COR-L47 (cell line): Measurements from ENCODE around the gene URB1.

Experiments
- DNase-seq: peaks from one replicate; lab custom pipeline; 2025; lab: John Stamatoyannopoulos, UW

URB1 gene

DNA sequence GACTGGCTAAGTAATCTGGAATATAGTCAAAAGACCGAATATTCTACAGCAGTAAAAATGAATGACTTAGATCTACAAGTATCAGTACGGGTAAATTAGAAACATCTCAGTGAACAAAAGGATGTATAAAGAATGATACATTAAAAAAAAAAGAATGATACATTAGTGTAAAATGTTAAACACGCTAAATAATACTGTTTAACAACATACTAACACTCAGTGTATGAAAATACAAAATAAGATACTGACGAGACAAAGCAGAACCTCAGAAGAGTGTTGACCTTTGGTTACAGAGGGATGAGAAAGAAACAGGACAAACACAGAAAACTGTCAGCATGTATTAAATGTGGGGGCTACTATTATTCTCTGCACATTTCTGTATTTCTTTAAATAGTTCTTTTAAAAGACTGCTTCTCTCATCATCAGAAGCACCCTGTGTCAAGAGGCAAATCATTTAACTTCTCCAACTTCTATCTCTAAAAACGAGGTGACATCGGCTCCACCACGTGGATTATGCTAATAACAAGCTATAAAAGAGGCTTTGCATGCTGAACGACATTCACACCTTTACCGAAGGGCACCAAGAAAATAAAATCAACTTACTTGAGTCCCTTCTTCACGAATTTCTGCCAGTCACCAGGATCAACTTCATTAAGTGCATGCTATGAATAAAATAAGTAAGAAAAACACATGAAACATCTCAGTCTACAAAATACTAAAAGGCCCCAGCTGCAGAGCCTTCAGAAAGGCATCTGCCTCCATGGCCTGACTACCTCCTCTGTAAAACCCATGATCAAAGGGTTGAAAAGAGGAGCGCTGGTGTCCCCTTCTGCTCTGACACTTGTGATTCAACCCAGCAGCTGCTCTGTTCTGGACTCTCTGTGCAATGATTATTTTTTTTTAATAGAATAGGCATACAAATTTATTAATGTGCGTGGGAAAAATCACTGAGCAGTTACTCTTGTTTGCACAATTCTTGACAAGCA is 51.7 kb downstream of the URB1 start:
- DNase-seq, result no peak

DNA sequence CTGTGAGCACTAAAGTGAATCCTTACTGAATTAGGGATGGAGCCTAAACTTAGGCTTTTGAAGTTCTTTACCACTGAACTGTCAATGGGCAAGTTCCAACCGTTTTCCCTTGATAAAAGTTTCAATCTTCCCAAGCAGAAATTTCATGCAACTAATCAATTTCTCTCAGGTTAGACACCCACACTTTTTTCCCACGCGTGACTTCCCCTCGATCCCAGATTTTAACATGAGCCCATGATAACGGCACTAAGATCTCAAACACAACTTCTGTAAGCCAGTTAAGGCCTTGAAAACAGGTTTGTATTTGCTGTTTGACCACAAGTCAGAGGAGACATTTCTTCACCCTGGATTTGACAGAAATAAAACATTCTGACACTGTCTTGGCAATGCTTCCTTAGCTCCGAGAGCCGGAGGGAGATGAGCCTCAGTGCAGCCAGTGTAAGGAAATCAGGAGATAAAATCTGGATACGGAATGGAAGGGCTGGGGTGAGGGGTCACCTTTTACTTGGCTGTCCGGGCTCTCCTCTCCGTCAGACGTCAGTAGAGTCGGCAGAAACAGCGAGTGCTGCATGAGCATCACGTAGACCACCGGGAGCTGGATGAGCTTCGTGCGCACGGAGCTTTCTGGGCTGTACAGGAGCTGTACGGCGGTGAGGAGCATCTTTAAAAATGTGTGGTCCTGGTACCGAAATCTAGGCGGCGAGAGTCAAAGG is 54.4 kb downstream of the URB1 start:
- no peak for DNase-seq

DNA sequence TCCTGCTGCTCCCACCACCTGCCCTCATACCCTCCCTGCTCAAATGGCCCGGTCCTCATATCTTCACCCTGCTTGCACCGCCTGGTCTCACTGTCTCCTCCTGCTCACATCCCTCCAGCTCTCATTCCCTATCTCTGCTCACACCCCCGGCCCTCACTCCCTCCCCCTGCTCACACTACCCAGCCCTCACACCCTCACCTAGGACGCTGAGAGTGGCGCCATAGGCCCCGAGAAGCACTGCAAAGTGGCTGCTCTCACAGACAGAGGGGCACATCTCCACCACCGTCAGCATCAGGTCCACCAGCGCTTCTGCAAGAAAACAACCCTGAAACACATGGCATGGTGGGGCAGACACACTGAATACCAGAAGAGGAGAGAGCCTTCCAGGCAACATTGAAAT is 55.6 kb downstream of the URB1 start:
- DNase-seq, result no peak

DNA sequence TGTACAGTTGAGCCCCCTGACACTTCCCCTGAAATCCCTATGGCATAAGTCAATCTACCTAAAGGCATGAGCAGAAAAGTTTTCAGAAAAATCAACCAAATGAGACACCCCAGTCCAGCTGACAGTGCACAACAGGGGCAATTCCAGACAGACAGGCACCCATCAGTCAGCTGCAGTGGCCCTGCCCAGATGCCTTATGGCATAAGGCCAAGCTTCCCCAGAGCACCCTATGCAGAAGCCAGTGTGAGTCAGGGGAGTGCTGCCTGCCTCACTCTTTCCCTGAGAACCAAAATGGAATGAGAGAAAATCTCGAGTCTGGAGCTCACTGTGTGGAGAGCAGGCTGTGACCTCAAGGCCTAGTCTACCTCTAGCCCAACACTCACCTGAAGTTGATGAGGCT is 56.1 kb downstream of the URB1 start:
- DNase-seq, result no peak

DNA sequence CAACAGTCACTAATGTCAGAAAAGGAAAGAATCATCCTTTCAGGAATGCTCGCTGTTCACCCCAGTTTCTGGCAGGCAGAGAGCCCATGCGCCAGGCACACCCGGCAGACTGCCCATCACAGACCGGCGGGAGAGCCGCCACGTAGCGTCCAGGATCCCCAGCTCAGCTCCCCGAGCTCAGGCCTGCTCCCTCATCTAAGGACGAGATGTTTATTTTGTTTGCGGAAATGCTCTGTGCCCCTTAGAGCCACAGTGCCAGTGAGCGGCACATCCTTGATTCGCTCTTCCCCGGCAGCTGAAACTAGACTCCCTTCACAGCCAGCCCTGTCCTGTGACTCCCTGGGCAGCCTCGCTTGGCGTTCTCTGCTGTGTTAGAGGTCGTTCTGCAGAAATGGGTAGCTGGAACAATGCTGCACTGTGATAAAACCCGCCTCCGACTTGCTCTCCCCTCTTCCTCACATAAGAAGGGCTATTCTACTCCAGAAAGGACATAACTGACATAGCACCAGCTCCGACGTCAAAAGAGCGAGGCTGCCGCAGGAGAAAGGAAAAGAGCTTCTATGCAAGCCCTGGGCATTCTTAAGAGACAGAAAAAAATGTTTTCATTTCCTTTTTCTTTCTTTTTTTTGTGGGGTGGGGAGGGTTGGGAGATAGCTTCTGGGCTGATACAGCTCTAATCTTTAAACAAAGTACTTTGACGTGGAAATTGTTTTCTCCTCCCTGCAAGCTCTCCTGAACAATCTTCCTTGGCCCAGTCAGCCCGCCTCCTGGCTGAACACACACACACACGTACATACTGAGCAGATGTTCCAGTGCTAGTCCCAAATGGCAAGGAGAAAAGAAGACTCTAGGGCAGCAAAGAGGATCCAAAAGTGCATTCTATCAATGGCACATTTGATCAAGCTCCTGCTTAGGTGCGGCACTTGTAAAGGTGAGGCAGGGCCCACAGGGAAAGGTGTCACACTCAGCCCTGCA is 56.9 kb downstream of the URB1 start:
- no peak for DNase-seq

GRCh38 chr21:32334980-32335531 is 57.8 kb downstream of the URB1 start:
- no peak for DNase-seq

GRCh38 chr21:32333953-32334673 is 58.7 kb downstream of the URB1 start:
- no peak for DNase-seq

GRCh38 chr21:32332463-32332951 is 60.3 kb downstream of the URB1 start:
- DNase-seq, result no peak

DNA sequence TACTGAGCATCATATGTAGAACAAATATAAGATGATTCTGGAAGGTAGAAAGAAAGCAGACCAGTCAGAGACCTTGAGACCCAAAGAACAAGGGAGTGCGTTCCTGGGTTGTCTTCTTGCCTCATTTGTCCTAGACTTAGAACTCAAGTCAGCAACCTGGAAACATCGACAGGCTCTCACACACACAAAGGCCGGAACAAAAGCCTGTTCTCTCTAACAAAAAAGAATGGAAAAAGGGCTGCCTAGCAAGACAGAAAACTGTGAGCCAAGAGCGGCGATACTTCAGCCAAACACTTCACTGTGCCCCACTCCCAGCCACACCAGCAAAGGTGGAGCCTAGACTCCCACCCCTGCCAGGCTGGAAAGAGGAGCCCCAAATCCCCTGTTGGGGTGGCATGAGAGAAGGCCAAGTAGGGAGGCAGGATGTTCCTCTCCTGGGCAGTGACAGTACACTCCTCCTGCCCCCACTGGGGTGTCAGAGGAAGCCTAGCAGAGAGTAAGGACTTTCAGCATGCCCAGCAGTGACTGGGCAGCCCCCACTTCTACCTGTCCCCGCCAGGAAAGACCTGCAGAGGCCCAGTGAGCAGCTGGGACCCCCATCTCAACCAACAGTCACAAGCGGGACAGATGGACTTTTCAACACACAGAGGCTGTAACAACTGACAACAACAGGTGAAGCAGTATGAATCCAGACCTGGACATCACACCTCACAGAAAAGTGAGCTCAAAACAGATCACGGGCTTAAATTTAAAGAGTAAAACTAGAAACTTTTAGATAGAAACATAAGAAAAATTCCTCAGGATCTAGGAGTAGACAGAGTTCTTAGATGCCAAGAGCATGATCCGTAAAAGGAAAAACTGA is 61.1 kb downstream of the URB1 start:
- DNase-seq, result no peak

DNA sequence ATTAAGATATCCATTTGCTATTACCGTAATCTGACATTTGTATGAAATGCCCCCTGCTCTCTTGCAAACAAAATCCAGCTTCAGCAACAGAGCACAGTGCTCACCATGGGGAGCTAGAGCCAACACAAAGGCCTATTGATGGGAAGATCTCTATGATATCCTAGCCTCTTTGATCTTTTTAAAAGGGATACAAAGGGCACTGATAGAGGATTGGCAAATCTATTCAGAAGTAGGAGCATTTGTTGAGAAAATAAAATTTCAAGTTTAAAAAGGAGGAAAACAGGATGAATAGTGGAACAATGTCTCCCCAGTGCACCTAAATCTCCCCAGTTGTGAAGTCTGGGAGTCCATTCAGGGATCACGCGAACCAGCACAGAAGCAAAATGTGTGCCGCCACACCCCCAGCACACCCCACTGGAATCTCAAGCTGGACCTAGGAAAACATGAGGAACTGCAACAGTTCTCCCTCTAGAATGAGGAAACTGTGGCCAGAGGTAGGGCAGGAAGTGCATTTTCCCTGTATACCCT is 62.0 kb downstream of the URB1 start:
- DNase-seq, result no peak

DNA sequence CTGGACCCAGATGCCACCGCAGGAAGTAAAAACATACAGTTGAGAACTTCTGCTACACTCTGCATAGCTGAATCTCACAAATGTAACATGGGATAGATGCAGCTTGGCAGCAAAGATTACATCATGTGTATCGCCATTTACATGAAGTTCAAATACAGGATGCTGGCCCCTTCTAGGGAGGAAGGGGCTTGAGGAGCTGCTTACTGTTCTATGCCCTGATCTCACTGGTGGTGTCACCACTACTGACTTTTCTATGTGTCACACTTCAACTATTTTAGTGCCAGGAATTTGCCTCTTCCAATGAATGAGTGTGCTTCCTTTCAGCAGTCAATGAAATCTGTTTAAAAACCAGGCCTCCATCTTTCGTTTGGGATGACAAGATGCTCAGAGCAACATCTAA is 63.0 kb downstream of the URB1 start:
- no peak for DNase-seq

DNA sequence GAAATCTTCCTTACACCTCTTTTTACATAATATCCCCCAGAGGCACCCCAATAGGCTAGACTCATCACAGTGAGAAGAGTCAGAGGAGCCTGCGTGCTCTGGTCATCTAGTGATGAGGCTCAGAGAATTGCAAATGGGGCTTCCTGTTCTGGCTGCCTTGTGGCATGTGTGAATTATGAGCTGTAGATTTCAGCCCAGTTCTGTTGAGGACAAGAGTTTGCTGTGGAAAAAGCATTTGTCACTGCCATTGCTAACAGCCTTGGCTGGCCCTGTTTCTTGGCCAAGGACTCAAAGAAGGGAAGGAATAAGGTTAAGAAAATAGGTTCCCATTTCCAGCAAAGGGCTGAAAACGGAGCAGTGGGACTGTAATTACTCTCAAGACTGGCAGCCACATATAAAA is 63.5 kb downstream of the URB1 start:
- no peak for DNase-seq

GRCh38 chr21:32328595-32328994 is 64.2 kb downstream of the URB1 start:
- DNase-seq, result no peak

- no peak for DNase-seq
These were observed 67.1 kb downstream of the URB1 start for GRCh38 chr21:32325706-32326105.

- no peak for DNase-seq
These were observed 70.1 kb downstream of the URB1 start for GRCh38 chr21:32322676-32323075.

DNA sequence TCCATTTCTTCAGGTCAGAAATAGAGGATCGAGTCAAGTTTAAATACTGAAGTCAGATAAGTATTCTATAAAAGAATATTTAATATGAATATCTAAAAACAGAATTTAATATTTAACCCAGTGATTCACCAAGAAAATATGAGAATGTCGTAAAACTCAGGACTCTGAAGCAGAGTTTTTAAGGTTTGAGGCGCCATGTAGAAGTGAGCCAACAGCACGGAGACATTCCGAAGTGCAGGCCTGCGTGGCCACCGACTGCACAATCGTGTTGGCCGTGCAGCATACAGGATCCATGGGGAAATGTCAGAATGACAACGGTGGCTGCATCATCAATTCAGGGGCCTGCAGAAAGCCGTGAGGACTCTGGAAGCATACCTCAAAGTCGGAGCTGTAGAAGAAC is 70.7 kb downstream of the URB1 start:
- DNase-seq, result no peak

GRCh38 chr21:32321480-32321879 is 71.3 kb downstream of the URB1 start:
- no peak for DNase-seq

- no peak for DNase-seq
These were observed 72.1 kb downstream of the URB1 start for GRCh38 chr21:32320726-32321125.

DNA sequence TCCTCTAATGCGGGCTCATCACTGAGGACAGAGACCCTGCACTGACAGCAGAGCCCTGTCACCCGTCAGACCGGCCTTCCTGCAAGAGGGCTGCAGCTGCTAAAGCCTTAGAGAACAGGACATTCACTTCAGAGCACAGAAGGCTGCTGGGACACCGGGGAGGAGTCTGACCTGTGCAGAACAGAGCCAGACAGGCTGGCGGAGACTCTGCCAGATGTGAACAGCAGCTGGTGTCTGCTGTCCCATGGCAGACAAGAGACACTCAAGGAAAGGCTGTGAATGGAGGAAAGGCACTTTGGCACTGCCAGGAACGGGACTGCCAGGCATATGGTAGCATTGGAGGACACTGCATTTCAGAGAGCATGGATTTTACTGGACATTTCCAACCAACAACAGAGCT is 72.8 kb downstream of the URB1 start:
- DNase-seq, result no peak

GRCh38 chr21:32319012-32319411 is 73.8 kb downstream of the URB1 start:
- no peak for DNase-seq
